HepG2 (cell line): ENCODE measurements around the gene KPNA3.

Experiments
- ARNT ChIP-seq: fragments of 450-650 bp; IDR thresholded peaks from 2 replicates; pipeline ENCODE4 v1.6.1; 2017
- FOXA1 ChIP-seq, 2 experiments: fragments of 450-650 bp in 1 of 2; sonication (generic) in 1 of 2; formaldehyde crosslinking in 1 of 2; IDR thresholded peaks; 2 replicates each; pipeline versions ENCODE4 v1.4.0 to v1.6.1; 2016 to 2020; ENCODE audit warnings: missing genetic modification reagents in 1 of 2
- ZBTB1 ChIP-seq: sonication (generic); formaldehyde crosslinking; IDR thresholded peaks from 2 replicates; pipeline ENCODE4 v1.4.0; 2020; ENCODE audit warnings: missing genetic modification reagents, borderline replicate concordance

- TF ChIP-seq FOXA1 (IDR thresholded peaks at IDR 0.05) (no peak), FOXA1 (CRISPR knock-in tag; IDR thresholded peaks at IDR 0.05) (no peak), ZBTB1 (CRISPR knock-in tag) (no peak), ARNT (no peak)
These were observed 6.0 kb downstream of the KPNA3 start for GRCh38 chr13:49786401-49787008.
